Measurements from ENCODE around the gene SLC26A8.

The SLC26A8 gene

GRCh38 chr6:36023996-36024795 lies at the start of gene SLC26A8:
TSS of gene SLC26A8 (minus strand) at chr6:36024641. CDS start at chr6:36019707, 4,934 bp downstream.
- no peak for DNase-seq (ENCODE audit: low read depth)

DNA sequence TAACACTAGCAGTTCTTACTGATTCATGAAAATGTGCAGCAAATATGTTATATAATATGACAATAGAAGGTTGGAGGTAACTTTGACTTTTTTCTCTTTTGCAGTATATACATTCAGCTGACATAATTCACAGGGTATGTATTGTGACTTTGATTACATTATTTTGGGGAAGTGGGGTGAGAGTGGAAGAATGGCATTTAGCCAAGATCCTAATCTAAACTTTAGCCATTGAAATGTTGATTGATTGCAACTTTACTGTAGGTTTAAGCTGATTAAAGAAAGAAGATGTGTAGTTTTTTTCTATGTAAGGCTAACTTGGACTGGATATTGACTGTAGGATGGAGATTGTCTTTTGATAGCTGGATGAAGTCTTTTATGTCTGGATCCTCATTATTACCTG lies 49.1 kb upstream of the SLC26A8 start:
- DNase-seq (ENCODE audit: low read depth), result no peak

DNA sequence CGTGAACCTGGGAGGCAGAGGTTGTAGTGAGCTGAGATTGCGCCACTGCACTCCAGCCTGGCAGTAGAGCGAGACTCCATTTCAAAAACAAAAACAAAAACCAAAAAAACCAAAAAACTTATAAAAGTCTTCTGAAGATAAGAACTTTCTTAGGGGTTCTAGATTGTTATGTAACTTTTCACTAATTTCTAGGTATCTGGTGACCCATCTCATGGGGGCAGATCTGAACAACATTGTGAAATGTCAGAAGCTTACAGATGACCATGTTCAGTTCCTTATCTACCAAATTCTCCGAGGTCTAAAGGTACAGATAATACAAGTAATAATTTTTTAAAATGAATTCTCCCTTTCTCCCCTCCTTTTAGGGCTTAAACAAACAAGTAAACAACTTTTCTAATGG lies 48.2 kb upstream of the SLC26A8 start:
- no peak for DNase-seq (ENCODE audit: low read depth)

GRCh38 chr6:36071714-36072113 lies 47.3 kb upstream of the SLC26A8 start:
- no peak for DNase-seq (ENCODE audit: low read depth)

DNA sequence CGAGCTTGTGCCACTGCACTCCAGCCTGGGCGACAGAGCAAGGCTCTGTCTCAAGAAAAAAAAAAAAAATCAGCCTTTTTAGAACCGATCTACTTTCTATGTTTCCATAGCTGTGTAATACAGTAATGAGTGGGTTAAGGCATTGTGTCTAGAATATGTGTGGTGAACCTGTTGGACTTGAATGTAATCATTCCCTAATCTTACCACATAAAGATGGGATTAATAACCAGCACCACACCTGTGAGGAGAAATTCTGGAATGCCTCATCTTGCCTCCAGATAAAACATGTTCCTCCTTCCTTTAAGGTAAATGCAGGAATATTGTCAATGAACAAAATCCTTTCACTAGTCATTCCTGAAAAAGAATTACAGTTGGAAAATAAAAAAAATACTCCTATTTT lies 46.8 kb upstream of the SLC26A8 start:
- DNase-seq (ENCODE audit: low read depth), result no peak

DNA sequence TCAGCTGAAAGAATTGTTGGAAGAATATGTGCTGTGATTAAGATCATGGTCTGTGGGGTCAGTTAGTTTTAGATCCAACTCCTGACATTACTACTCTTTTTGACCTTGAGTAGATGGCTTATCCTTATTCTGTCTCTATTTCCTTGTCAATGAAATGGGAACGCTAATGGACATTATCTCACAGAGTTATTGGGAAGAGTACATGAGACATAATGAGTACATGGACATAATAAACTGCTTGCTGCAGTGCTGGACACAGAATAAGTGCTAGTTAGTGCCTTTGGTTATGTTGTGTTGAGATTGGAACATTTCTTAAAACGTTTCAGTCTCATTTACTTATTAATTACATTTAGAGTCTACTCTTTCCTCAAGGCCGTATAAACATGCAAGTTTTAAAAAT lies 45.8 kb upstream of the SLC26A8 start:
- no peak for DNase-seq (ENCODE audit: low read depth)

GRCh38 chr6:36069573-36069972 lies 45.1 kb upstream of the SLC26A8 start:
- DNase-seq (ENCODE audit: low read depth), result no peak

GRCh38 chr6:36068586-36068985 lies 44.1 kb upstream of the SLC26A8 start:
- DNase-seq (ENCODE audit: low read depth), result no peak

DNA sequence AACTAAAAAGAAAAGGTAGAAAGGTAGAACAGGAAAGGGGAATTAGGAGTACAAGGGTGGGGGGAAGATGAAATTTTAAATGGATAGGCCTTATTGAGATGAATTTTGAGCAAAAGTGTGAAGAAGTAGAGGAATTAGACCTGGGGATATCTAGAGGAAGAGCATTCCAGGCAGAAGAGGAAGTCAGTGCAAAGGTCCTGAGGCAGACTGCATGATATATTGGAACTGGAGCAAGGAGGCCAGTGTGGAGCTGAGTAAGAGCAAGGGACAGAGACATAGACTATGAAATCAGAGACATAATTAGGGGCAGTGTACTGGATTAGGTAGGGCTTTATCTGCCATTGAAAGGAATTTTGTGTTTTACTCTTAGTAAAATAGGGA lies 43.6 kb upstream of the SLC26A8 start:
- no peak for DNase-seq (ENCODE audit: low read depth)

- DNase-seq (ENCODE audit: low read depth), result no peak
Measured at GRCh38 chr6:36067374-36068011, 43.1 kb upstream of the SLC26A8 start.

DNA sequence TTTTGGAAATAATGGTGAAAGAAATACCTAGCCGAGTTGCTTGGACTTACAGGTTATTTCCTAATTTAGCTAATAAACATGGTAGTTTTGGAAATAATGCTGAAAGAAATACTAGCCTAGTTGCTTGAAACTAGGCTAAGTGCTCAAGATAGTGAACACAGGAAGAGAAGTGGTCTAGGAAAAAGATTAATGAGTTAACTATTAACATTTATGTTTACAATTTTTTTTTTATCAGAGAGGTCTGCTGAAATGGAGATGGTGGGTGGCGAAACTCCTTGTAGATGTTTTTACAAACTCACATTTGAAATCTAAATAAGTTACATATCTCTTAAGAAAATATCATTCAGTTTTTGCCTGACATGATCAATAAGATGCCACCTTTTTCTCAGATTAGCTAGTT lies 42.4 kb upstream of the SLC26A8 start:
- no peak for DNase-seq (ENCODE audit: low read depth)

DNA sequence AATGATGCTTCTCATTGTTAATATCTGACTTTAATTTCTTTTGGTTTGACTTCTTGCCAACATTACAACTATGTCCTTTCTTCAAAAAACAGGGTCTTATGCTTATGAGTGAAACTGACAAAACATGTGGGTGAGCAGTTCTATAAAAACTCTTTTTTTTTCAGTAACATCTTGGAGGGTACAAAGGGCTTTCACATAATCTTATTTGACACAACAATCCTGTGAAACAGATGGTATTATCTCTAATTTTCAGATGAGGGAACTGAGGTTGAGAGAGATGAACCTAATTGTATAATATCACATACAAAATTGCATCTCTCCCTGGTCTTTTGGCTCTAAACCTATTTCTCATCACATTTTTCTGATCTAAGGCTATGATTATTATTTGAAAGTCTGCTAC lies 41.5 kb upstream of the SLC26A8 start:
- DNase-seq (ENCODE audit: low read depth), result no peak

GRCh38 chr6:36064770-36065396 lies 40.4 kb upstream of the SLC26A8 start:
- no peak for DNase-seq (ENCODE audit: low read depth)

- DNase-seq (ENCODE audit: low read depth), result no peak
Measured at GRCh38 chr6:36063318-36064060, 39.0 kb upstream of the SLC26A8 start.

DNA sequence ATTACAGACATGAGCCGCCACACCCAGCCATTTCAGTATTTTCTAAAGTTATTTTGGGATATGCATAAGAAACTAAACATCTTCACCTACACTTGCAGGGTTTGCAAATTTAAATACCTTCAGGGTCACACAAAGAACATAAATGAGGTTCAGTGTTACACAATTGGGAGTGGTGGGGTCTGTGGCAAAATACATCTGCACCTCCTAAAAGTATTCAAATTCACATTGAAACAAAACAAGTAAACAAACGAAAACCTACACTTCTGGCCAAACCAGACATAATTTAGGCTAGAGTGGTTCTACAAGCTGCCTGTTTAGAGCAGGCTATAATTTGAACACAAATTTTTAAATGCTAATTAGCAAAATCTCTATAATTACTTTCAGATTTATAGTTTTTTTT lies 37.8 kb upstream of the SLC26A8 start:
- DNase-seq (ENCODE audit: low read depth), result no peak

- no peak for DNase-seq (ENCODE audit: low read depth)
Measured at GRCh38 chr6:36061236-36061635, 36.8 kb upstream of the SLC26A8 start.

DNA sequence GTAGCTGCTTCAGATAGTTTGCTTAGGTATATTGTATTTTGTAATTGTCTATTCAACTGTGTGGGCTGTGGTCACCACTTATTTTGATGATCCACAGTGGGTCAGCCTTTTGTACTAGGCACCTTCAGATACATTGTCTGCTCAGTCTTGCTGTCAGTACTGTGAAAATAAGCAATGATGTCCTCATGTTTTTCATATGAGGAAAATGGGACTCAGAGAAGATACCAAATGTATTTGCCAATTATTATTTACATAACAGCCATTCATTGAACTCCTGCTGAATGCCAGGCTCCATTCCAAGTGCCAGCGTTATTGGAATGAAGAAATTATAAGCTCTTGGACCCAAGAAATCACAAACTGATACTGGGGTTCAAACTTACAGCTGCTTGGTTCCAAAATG lies 31.7 kb upstream of the SLC26A8 start:
- DNase-seq (ENCODE audit: low read depth), result no peak

- no peak for DNase-seq (ENCODE audit: low read depth)
Measured at GRCh38 chr6:36054956-36055355, 30.5 kb upstream of the SLC26A8 start.

- no peak for DNase-seq (ENCODE audit: low read depth)
Measured at GRCh38 chr6:36054415-36054814, 30.0 kb upstream of the SLC26A8 start.

GRCh38 chr6:36053878-36054277 lies 29.4 kb upstream of the SLC26A8 start:
- no peak for DNase-seq (ENCODE audit: low read depth)

DNA sequence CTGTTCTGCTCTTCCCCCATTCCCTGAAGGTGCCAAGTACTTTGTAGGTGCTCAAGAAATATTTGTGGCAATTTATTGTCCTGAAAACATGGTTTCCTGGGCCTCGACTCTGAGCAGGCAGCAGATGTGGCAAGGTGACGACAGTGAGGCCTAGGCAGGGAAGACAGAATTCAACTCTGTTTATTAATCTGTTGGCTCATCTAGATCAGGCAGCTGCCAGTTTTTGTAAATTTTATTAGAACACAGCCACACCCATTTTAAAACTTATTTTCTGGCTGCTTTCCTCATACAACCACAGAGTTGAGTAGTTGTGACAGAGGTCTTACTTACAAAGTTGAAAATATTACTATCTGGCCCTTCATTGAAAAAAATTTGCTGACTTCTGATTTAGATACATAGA lies 27.7 kb upstream of the SLC26A8 start:
- DNase-seq (ENCODE audit: low read depth), result no peak

GRCh38 chr6:36050947-36051710 lies 26.7 kb upstream of the SLC26A8 start:
- DNase-seq (ENCODE audit: low read depth), result no peak
